GM23248 (cell line): ENCODE data around the gene SMPDL3B.

ENCODE experiments used
- EZH2 ChIP-seq: fragments of 200-600 bp; sonication (generic); IDR thresholded peaks from 2 replicates; pipeline ENCODE4 v1.6.1; 2018; ENCODE audit warnings: antibody characterized with exemption, mild to moderate bottlenecking; ENCODE audit not compliant: insufficient read depth, poor library complexity, severe bottlenecking
- EZH2phosphoT487 ChIP-seq: fragments of 200-600 bp; sonication (generic); IDR thresholded peaks from 2 replicates; pipeline ENCODE4 v1.6.1; 2018; ENCODE audit warnings: antibody characterized with exemption, moderate library complexity, mild to moderate bottlenecking, low read depth; ENCODE audit not compliant: insufficient read depth

DNA sequence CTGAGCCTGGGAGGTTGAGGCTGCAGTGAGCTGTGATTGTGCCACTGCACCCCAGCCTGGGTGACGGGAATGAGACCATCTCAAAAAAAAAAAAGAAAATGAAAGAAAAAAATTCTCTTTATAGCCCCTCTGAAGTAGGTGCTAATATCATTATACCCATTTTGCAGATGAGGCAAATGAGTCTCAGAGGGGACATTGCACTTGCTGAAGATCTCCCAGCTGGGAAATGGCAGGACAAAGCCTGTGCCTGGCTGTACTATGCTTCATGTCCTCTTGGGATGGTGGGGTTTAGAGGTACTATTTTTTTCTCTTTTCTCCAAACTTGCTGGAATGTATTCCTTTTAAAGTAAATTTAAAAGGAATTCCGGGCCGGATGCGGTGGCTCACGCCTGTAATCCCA, 1.6 kb downstream of the SMPDL3B start:
- TF ChIP-seq EZH2phosphoT487: no peak
- no peak for TF ChIP-seq EZH2
